ENCODE measurements around the gene SLFN14. TPM values are rescaled to one million over a fixed set of nuclear protein-coding genes. Genes with fewer than 3 reads are reported as not detected.
A peak's percentile ranks its signal among the peaks of the same experiment; 100 is the strongest.

SLFN14 gene
- total RNA-seq, result 0.07 and 0.21 TPM in 2 replicates
- 0.12 and 0.89 TPM in 2 replicates for polyA plus RNA-seq

DNA sequence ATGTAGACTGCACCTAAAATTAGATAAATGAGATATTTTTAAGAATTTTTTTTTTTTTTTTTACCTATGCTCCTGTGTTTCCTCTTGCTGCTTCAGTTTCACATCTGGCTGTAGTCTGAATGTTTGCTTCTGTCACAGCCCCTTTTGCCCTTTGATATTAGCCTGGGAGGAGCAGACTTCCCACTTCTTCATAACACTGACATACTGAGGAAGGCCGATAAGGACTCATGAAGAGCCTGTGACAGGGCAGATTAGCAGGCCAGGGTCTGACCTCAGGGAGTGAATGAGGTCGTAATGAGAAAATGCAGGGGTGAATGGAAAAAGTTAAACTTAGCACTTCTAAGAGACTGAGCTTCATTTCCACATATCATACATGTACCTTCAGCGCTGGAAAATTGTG, at the start of gene SLFN14:
Gene SLFN14 (minus strand): TSS at position 117 of the 400 bp plus-strand sequence. CDS start 2,757 bp downstream, outside the sequence.
- peak within 1 kb of the TSS; percentile 10 for H3K27ac ChIP-seq
- no peak within 1 kb of the TSS for H3K4me3 ChIP-seq
- H3K9me3 ChIP-seq (ENCODE audit: low read depth), result no peaks in the 10 kb centered on the region
- TF ChIP-seq, protein P1, sequence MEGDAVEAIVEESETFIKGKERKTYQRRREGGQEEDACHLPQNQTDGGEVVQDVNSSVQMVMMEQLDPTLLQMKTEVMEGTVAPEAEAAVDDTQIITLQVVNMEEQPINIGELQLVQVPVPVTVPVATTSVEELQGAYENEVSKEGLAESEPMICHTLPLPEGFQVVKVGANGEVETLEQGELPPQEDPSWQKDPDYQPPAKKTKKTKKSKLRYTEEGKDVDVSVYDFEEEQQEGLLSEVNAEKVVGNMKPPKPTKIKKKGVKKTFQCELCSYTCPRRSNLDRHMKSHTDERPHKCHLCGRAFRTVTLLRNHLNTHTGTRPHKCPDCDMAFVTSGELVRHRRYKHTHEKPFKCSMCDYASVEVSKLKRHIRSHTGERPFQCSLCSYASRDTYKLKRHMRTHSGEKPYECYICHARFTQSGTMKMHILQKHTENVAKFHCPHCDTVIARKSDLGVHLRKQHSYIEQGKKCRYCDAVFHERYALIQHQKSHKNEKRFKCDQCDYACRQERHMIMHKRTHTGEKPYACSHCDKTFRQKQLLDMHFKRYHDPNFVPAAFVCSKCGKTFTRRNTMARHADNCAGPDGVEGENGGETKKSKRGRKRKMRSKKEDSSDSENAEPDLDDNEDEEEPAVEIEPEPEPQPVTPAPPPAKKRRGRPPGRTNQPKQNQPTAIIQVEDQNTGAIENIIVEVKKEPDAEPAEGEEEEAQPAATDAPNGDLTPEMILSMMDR (IDR thresholded peaks at IDR 0.05; ENCODE audit: low read depth, low read length), result no peak
- peaks cover 6% of the 10 kb centered on the region for H3K4me1 ChIP-seq (ENCODE audit: low read depth)
- DNase-seq (ENCODE audit: low read depth in 1 of 2, low spot score in 1 of 2), result peak in 1 of 2 donors; percentile 73
- peaks cover 39% of the 10 kb centered on the region for H3K27me3 ChIP-seq
- H3K36me3 ChIP-seq, result no peaks in the 10 kb centered on the region

DNA sequence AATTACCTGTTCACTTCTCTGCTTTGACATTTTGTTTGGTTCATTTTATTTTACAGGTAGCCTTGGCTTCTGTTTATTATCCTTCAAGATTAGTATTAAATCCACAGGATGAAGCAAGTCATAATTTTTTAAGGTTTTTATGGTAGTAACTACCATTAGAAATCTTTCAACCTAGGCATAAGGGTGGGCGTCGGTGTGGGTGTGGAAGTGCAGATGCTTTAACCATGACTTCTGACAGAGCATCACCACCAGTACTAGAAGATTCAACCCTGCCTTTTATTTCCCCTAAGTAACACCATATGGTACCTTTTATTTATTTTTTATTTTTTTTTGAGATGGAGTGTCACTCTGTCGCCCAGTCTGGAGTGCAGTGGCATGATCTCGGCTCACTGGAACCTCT, 49.2 kb upstream of the SLFN14 start:
- no peaks in the 10 kb centered on the region for H3K27me3 ChIP-seq
- no peak overlapping the region for H3K4me3 ChIP-seq
- no peak for DNase-seq (ENCODE audit: low read depth in 1 of 2, low spot score in 1 of 2)
- no peaks in the 10 kb centered on the region for H3K4me1 ChIP-seq (ENCODE audit: low read depth)
- TF ChIP-seq, protein P1 (IDR thresholded peaks at IDR 0.05; ENCODE audit: low read depth, low read length), result no peak
- peaks cover 33% of the 10 kb centered on the region for H3K36me3 ChIP-seq
- no peak overlapping the region for H3K27ac ChIP-seq
- no peaks in the 10 kb centered on the region for H3K9me3 ChIP-seq (ENCODE audit: low read depth)

DNA sequence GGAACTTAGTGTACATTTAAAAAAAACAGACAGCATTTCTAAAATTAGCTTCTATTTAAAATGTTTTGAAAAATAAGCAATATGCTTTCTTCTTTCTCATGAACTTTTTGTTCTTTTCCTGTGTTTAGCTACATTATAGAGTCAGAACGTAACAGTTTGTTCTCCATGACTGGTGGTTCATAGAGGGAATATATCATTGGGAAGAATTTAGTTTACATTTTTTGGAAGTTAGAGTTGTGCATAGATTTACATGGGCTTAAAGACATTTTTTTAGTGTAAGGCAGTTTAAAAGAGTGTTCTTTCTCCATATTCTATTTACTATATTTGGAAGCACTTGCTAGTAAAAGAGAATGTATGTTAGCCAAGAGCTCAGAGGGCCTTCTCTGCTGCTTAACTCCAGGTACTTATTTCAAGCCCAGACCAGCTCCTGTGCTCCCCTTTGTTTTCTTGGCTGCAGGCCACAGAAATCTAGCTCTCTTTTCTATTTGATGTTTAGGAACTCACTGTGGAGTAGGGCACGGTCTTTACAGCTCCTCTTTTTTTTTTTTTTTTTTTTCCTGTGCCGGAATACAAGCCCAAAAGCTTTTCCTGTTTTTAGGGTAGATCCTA, 46.7 kb upstream of the SLFN14 start:
- DNase-seq (ENCODE audit: low read depth in 1 of 2, low spot score in 1 of 2), result no peak
- no peak overlapping the region for H3K4me3 ChIP-seq
- TF ChIP-seq, protein P1 (IDR thresholded peaks at IDR 0.05; ENCODE audit: low read depth, low read length), result no peak
- H3K27ac ChIP-seq, result no peak overlapping the region
- H3K36me3 ChIP-seq, result peaks cover 46% of the 10 kb centered on the region
- no peaks in the 10 kb centered on the region for H3K9me3 ChIP-seq (ENCODE audit: low read depth)
- H3K4me1 ChIP-seq (ENCODE audit: low read depth), result no peaks in the 10 kb centered on the region
- H3K27me3 ChIP-seq, result no peaks in the 10 kb centered on the region

DNA sequence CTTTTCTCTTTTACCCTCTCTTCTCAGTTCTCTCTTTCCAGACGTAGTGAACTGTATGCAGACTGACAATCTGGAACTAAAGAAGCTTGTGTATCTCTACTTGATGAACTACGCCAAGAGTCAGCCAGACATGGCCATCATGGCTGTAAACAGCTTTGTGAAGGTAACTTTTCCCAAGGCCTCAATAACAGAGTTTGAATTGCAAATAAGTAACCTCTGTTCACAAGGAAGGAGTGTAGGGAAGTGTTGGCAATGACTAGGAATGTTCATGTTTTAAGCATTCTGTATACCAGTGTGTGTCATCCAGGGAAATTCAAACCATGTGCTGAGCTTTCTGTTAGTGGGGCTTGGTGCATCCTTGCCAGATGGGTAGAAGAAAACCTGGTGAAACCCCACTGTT, 45.1 kb upstream of the SLFN14 start:
- Histone ChIP-seq H3K4me3 (no peak overlapping the region), H3K36me3 (peaks cover 45% of the 10 kb centered on the region), H3K27ac (no peak overlapping the region), H3K27me3 (no peaks in the 10 kb centered on the region), H3K4me1 (ENCODE audit: low read depth) (no peaks in the 10 kb centered on the region), H3K9me3 (ENCODE audit: low read depth) (no peaks in the 10 kb centered on the region)
- TF ChIP-seq, protein P1 (IDR thresholded peaks at IDR 0.05; ENCODE audit: low read depth, low read length), result no peak
- no peak for DNase-seq (ENCODE audit: low read depth in 1 of 2, low spot score in 1 of 2)

DNA sequence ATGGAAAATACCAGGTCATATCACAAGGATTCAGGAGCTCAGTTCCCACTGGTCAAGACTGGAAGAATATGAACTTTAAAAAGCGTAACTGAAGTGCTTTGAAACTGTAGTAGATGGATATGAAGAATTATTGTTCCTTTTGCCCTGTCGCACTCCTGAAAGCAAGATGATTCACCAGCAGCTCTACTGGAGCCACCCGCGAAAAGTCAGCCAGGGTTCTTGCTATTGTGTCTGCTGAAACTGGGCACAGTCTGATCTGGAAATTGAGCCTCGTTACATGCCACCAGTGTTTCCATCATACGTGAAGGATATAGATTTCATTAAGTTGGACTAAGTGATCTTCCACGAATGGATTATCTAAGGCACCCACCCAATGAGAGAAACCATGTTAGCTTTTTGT, 43.1 kb upstream of the SLFN14 start:
- Histone ChIP-seq H3K36me3 (peaks cover 49% of the 10 kb centered on the region), H3K27me3 (no peaks in the 10 kb centered on the region), H3K4me3 (no peak overlapping the region), H3K4me1 (ENCODE audit: low read depth) (no peaks in the 10 kb centered on the region), H3K9me3 (ENCODE audit: low read depth) (no peaks in the 10 kb centered on the region), H3K27ac (no peak overlapping the region)
- TF ChIP-seq, protein P1 (IDR thresholded peaks at IDR 0.05; ENCODE audit: low read depth, low read length), result no peak
- no peak for DNase-seq (ENCODE audit: low read depth in 1 of 2, low spot score in 1 of 2)
